CD4-positive, alpha-beta T cell treated with Interleukin-1 beta for 1 hour (primary cell): ENCODE data around the gene LARP1.

Source experiments
- DNase-seq, 2 donors: peaks; one replicate each; pipeline ENCODE4 v3.0.0-alpha.2; 2020 to 2022

LARP1 gene

GRCh38 chr5:154860765-154861164 is 105.6 kb downstream of the LARP1 start:
- DNase-seq: peak in 1 of 2 donors; percentile 4

DNA sequence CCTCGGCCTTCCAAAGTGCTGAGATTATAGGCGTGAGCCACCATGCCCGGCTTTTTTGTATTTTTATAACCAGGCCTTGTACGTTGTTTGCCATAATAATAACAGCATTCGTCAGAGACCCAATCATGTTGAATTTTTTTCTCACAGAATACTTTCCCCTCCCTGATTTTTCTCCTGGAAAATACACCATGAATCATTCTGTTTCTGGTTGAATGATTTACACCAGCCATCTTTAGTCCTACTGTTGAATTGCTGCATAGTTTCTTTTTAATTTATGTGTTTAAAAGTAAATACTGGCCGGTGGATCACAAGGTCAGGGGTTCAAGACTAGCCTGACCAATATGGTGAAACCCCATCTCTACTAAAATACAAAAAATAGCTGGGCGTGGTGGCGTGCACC is 106.8 kb downstream of the LARP1 start:
- DNase-seq: no peak

GRCh38 chr5:154862766-154863165 is 107.6 kb downstream of the LARP1 start:
- DNase-seq: no peak

DNA sequence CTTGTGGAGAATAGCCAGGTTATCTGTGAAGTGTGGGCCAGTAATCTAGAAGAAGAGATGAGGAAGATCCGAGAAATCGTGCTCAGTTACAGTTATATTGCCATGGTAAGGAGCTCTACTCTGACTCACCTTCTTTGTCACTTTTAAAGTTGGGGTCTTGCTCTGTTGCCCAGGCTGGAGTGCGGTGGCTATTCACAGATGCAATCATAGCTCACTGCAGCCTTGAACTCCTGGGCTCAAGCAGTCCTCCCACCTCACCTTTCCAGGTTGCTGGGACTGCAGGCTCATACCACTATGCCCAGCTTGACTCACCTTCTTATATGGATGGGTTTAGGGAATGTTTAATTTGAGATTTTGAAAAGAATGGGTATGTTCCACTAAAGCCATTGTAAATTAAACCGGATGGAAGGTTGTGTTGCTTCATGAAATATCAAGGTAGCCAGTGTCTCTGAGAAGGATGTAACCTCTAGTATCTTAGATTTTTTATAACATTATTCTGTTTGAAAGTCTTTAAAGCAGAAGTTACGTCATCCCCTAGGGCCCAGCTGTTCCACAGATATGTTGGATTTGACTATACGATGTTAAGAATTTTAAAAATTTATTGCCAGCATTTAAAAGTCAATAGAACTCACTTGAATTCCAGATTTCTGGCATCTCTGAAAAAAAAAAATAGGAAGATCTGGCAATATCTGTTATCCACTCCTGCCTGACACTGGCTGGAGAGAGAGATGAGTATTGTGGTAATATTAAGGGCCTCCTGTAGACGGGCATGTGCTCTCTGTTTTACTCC is 108.3 kb downstream of the LARP1 start:
- no peak for DNase-seq

GRCh38 chr5:154865466-154866184 is 110.4 kb downstream of the LARP1 start:
- no peak for DNase-seq

DNA sequence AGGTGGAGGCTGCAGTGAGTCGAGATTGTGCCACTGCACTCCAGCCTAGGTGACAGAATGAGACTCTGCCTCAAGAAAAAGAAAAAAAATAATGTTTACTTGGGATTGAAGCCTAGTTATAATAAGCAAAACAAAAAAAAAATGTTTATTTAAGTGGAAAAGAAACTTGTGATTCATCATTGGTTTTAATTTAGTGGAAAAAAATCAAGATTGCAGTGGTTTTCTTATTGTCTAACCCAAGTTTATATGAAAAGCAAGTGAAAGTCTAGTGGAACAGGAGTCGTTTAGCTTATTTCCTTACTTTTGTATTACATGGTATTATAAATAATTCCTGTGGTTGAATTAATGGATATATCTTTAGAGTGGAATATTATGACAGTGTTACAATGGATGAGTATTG is 111.7 kb downstream of the LARP1 start:
- no peak for DNase-seq
